GM12878 (cell line): ENCODE measurements around the gene CAPN2. TPM values are rescaled to one million over a fixed set of nuclear protein-coding genes. Genes with fewer than 3 reads are reported as not detected.

Source experiments
- ATAC-seq: fragments of 200-7000 bp; cut with Tn5 transposase; 3 replicates; pipeline ENCODE4 v1.9.1; 2020; ENCODE audit warnings: mild to moderate bottlenecking, moderate library complexity
- BruUV-seq: library from RNA; stranded (reverse); fragments of 400-500 nt; replicated peaks from 2 replicates; lab custom pipeline; 2021; lab: Mats Ljungman, UMichigan
- CTCF ChIA-PET: fragments of 300-600 bp; sonication (Branson Sonifier 250); formaldehyde crosslinking; extraction: SDS; loops from one replicate; lab custom pipeline; 2021; ENCODE audit warnings: inconsistent platforms; lab: Yijun Ruan, JAX
- POLR2A ChIA-PET: fragments of 350-600 bp; formaldehyde crosslinking; extraction: SDS; loops from one replicate; lab custom pipeline; 2021; ENCODE audit warnings: inconsistent platforms; lab: Charles Lee
- RAD21 ChIA-PET: fragments of 300-600 bp; sonication (Branson Sonifier 250); formaldehyde crosslinking; loops from one replicate; lab custom pipeline; 2023; ENCODE audit warnings: antibody characterized with exemption; ENCODE audit not compliant: unreplicated experiment; lab: Charles Lee
- SMC1A ChIA-PET: fragments of 300-600 bp; sonication (Branson Sonifier 250); formaldehyde crosslinking; loops from one replicate; lab custom pipeline; 2023; ENCODE audit not compliant: unreplicated experiment, uncharacterized antibody; lab: Charles Lee
- DNase-seq: peaks from one replicate; pipeline ENCODE4 v3.0.0-alpha.2; 2011; ENCODE audit warnings: low read depth, low spot score
- FAIRE-seq: peaks from 3 replicates; lab custom pipeline; 2011; peaks lifted over from hg19 to GRCh38; lab: Jason Lieb, UNC
- H2AFZ ChIP-seq: 2 replicates; pipeline ENCODE4 v1.6.0; 2011; ENCODE audit warnings: low read depth, low read length, control low read depth; ENCODE audit not compliant: control insufficient read depth
- H3K27ac ChIP-seq: 2 replicates; pipeline ENCODE4 v1.5.1; 2011; ENCODE audit warnings: control low read depth; ENCODE audit not compliant: control insufficient read depth, insufficient read depth
- H3K27me3 ChIP-seq, 2 experiments: replicated peaks in 1 of 2; 2 replicates each; pipeline versions ENCODE4 v1.6.0 to v1.6.1; 2011; ENCODE audit warnings: low read length in 1 of 2; ENCODE audit not compliant: control insufficient read depth in 2 of 2, insufficient read depth in 2 of 2
- H3K36me3 ChIP-seq, 2 experiments: 2 replicates each; pipeline ENCODE4 v1.5.1; 2011; ENCODE audit warnings: low read length in 1 of 2; ENCODE audit not compliant: control insufficient read depth in 2 of 2, insufficient read depth in 2 of 2
- H3K4me1 ChIP-seq: 2 replicates; pipeline ENCODE4 v1.6.1; 2011; ENCODE audit warnings: mild to moderate bottlenecking, low read length, moderate library complexity, mixed read lengths; ENCODE audit not compliant: control insufficient read depth, insufficient read depth
- H3K4me2 ChIP-seq: 2 replicates; pipeline ENCODE4 v1.6.0; 2011; ENCODE audit warnings: control low read depth; ENCODE audit not compliant: control insufficient read depth, insufficient read depth
- H3K4me3 ChIP-seq: fragments of 200-600 bp; sonication (generic); 2 replicates; pipeline ENCODE4 v1.5.1; 2016
- H3K79me2 ChIP-seq: 2 replicates; pipeline ENCODE4 v1.6.0; 2011; ENCODE audit warnings: low read length; ENCODE audit not compliant: control insufficient read depth, insufficient read depth
- H3K9ac ChIP-seq: 2 replicates; pipeline ENCODE4 v1.8.0; 2011; ENCODE audit warnings: low read length, control low read depth, mixed read lengths; ENCODE audit not compliant: control insufficient read depth, insufficient read depth
- H3K9me3 ChIP-seq: replicated peaks from 3 replicates; pipeline ENCODE4 v1.5.1; 2011; ENCODE audit warnings: mild to moderate bottlenecking, low read length; ENCODE audit not compliant: control insufficient read depth, insufficient read depth
- H4K20me1 ChIP-seq: 2 replicates; pipeline ENCODE4 v1.6.0; 2011; ENCODE audit not compliant: control insufficient read depth, insufficient read depth
- BACH1 ChIP-seq: fragments of 450-650 bp; IDR thresholded peaks from 2 replicates; pipeline ENCODE4 v1.6.1; 2017; ENCODE audit warnings: mild to moderate bottlenecking, borderline replicate concordance
- PAX8 ChIP-seq: fragments of 450-650 bp; IDR thresholded peaks from 2 replicates; pipeline ENCODE4 v1.6.1; 2017; ENCODE audit warnings: mild to moderate bottlenecking, moderate library complexity
- POLR2AphosphoS2 ChIP-seq: IDR thresholded peaks from 2 replicates; pipeline ENCODE4 v1.6.1; 2011; ENCODE audit warnings: low read depth, mild to moderate bottlenecking, low read length, improper control_type of control experiment, moderate library complexity
- RBBP5 ChIP-seq: fragments of 200-600 bp; sonication (generic); conservative IDR thresholded peaks from 2 replicates; pipeline ENCODE4 v1.6.1; 2016
- SMC3 ChIP-seq: IDR thresholded peaks from 2 replicates; pipeline ENCODE4 v1.6.1; 2011; ENCODE audit warnings: low read length, improper control_type of control experiment, borderline replicate concordance
- STAT1 ChIP-seq: fragments of 450-650 bp; conservative IDR thresholded peaks from 2 replicates; pipeline ENCODE4 v1.6.1; 2014; ENCODE audit warnings: antibody characterized with exemption, mild to moderate bottlenecking
- WGBS: methylation state at CpG from one replicate; pipeline ENCODE4 v1.1.6; 2016; ENCODE audit warnings: low lambda C conversion rate; ENCODE audit not compliant: insufficient replicate concordance, insufficient coverage; ENCODE audit errors: missing lambda C conversion rate; 5-methylcytosine and 5-hydroxymethylcytosine counted together
- in situ Hi-C: fragments of 300-500 bp; cut with MboI; formaldehyde crosslinking; loops from 9 replicates; pipeline ENCODE4 v1.14.3; 2018; ENCODE audit warnings: mixed read lengths
- intact Hi-C: fragments of 100-400 bp; cut with micrococcal nuclease; formaldehyde crosslinking; loops from one replicate; pipeline ENCODE4 v1.14.2; 2022; ENCODE audit not compliant: unreplicated experiment
- polyA plus RNA-seq, 11 experiments: library from polyadenylated mRNA; depleted of rRNA in 4 of 11; unstranded in 6 of 11; stranded (reverse) in 5 of 11; fragments of >200 nt; fragmentation: Nextera tagmentation in 4 of 11; fragmentation: Illumina TruSeq in 1 of 11; extraction: Ambion mirVana in 4 of 11; extraction: Trizol in 1 of 11; gene quantifications; 1 replicate in 1 of 11; 2 replicates in 10 of 11; pipeline versions ENCODE4 v1.2.1 to v1.2.3, GENCODE V29; 2011 to 2016; ENCODE audit warnings: inconsistent platforms in 2 of 11, missing spikeins in 2 of 11, low read depth in 1 of 11
- total RNA-seq, 4 experiments: library from RNA; depleted of rRNA in 3 of 4; stranded (reverse); fragments of >200 nt in 3 of 4; fragmentation: Illumina TruSeq in 1 of 4; extraction: Trizol in 1 of 4; gene quantifications; 2 replicates each; pipeline versions ENCODE4 v1.2.1 to v1.2.3, GENCODE V29; 2013 to 2021
- TF ChIP-seq, protein P1 (sequence below): fragments of 450-650 bp; IDR thresholded peaks from 2 replicates; pipeline ENCODE4 v1.6.1; 2018; ENCODE audit warnings: mild to moderate bottlenecking, low read depth, moderate library complexity; ENCODE audit not compliant: partially characterized antibody
- TF ChIP-seq, protein P2 (sequence below), 3 experiments: IDR thresholded peaks in 2 of 3; conservative IDR thresholded peaks in 1 of 3; 2 replicates each; pipeline ENCODE4 v1.5.1; 2011; ENCODE audit warnings: low read depth in 3 of 3, low read length in 3 of 3, mild to moderate bottlenecking in 3 of 3, control low read depth in 2 of 3, moderate library complexity in 2 of 3, inconsistent platforms in 1 of 3, mixed read lengths in 1 of 3; ENCODE audit not compliant: control insufficient read depth in 2 of 3, insufficient read depth in 1 of 3; ENCODE audit errors: extremely low read depth in 1 of 3
- TF ChIP-seq, protein P3 (sequence below): fragments of 450-650 bp; IDR thresholded peaks from 2 replicates; pipeline ENCODE4 v1.6.1; 2017; ENCODE audit warnings: mild to moderate bottlenecking, low read depth, inconsistent platforms; ENCODE audit not compliant: poor library complexity, severe bottlenecking
- TF ChIP-seq, protein P4 (sequence below): IDR thresholded peaks from 2 replicates; pipeline ENCODE4 v1.6.1; 2011; ENCODE audit warnings: low read depth, low read length, improper control_type of control experiment, borderline replicate concordance

The CAPN2 gene
- total and polyA plus RNA-seq, 10 of the 15 experiments (the other 5 are each of a cell fraction or from before 2014, with no cell fraction given) = 6.0 to 21.4 (median 16.6) TPM

DNA sequence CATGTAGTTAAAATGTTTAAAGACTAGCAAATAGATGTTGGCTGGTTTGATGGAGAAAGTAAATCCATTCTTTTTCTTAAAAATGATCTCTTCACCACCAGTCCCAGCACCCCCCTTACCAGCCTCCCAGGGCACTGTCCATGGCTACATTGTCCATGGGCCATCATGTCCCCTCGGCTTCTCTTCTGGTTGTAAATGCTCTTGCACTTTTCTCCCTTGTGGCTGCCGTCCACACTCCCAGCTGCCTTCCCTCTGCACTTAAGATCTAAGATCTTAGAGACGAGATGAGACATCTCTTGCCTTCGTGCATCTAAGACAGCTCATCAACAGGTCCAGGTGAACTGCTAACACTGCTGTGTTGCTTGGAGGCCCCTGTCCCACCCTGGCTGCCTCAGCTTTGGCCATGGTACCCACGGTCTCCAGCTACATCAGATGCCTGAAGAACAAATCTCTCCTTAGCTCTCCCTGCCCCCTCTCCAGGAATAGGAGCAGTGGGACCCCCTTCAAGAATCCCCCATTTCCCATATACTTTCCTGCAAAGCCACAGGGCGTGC, 11.1 kb downstream of the CAPN2 start (continued):
- TF ChIP-seq STAT1 = no peak

DNA sequence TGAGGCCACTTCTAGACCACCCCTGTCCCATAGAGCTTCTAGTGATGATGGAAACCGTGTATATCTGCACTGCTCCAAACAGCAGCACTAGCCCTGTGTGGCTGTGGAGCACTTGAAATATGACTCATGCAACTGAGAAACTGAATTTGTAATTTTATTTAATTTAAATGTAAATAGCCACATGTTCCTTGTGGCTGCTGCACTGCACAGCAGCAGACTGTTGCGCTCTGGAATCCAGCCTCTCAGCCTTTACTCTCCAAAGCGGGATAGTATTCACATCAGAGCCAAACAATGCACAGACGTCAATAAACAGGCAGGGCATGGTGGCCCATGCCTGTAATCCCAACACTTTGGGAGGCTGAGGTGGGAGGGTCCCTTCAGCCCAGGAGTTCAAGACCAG, 12.0 kb downstream of the CAPN2 start:
- RAD21 ChIA-PET = no interaction called here
- ATAC-seq = no peak
- no peak overlapping the region for H2AFZ ChIP-seq
- no peak overlapping the region for H3K4me2 ChIP-seq
- H3K4me1 ChIP-seq = peaks cover 24% of the 10 kb centered on the region
- H3K79me2 ChIP-seq = no peaks in the 10 kb centered on the region
- CTCF ChIA-PET = no interaction called here
- no peak overlapping the region for H3K27ac ChIP-seq
- 66% methylated on average over 4 of the region's 4 CpGs for WGBS
- no peaks in the 10 kb centered on the region for H3K9me3 ChIP-seq
- intact Hi-C loops (no loop called here), in situ Hi-C loops (no loop called here)
- H3K4me3 ChIP-seq = no peak overlapping the region
- no peak for FAIRE-seq
- H3K9ac ChIP-seq = no peak overlapping the region
- POLR2A ChIA-PET = no interaction called here
- SMC1A ChIA-PET = no interaction called here
- BruUV-seq = no TSS peak
- TF ChIP-seq, protein P1, sequence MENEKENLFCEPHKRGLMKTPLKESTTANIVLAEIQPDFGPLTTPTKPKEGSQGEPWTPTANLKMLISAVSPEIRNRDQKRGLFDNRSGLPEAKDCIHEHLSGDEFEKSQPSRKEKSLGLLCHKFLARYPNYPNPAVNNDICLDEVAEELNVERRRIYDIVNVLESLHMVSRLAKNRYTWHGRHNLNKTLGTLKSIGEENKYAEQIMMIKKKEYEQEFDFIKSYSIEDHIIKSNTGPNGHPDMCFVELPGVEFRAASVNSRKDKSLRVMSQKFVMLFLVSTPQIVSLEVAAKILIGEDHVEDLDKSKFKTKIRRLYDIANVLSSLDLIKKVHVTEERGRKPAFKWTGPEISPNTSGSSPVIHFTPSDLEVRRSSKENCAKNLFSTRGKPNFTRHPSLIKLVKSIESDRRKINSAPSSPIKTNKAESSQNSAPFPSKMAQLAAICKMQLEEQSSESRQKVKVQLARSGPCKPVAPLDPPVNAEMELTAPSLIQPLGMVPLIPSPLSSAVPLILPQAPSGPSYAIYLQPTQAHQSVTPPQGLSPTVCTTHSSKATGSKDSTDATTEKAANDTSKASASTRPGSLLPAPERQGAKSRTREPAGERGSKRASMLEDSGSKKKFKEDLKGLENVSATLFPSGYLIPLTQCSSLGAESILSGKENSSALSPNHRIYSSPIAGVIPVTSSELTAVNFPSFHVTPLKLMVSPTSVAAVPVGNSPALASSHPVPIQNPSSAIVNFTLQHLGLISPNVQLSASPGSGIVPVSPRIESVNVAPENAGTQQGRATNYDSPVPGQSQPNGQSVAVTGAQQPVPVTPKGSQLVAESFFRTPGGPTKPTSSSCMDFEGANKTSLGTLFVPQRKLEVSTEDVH = no peak
- TF ChIP-seq, protein P2, sequence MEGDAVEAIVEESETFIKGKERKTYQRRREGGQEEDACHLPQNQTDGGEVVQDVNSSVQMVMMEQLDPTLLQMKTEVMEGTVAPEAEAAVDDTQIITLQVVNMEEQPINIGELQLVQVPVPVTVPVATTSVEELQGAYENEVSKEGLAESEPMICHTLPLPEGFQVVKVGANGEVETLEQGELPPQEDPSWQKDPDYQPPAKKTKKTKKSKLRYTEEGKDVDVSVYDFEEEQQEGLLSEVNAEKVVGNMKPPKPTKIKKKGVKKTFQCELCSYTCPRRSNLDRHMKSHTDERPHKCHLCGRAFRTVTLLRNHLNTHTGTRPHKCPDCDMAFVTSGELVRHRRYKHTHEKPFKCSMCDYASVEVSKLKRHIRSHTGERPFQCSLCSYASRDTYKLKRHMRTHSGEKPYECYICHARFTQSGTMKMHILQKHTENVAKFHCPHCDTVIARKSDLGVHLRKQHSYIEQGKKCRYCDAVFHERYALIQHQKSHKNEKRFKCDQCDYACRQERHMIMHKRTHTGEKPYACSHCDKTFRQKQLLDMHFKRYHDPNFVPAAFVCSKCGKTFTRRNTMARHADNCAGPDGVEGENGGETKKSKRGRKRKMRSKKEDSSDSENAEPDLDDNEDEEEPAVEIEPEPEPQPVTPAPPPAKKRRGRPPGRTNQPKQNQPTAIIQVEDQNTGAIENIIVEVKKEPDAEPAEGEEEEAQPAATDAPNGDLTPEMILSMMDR (IDR thresholded peaks at IDR 0.05 in 2 of 3, conservative IDR thresholded peaks at IDR 0.05 in 1 of 3; ENCODE audit: control insufficient read depth in 2 of 3, extremely low read depth in 1 of 3, insufficient read depth in 1 of 3, low read depth in 3 of 3, low read length in 3 of 3) = no peak
- no peak for TF ChIP-seq SMC3
- TF ChIP-seq, protein P3, sequence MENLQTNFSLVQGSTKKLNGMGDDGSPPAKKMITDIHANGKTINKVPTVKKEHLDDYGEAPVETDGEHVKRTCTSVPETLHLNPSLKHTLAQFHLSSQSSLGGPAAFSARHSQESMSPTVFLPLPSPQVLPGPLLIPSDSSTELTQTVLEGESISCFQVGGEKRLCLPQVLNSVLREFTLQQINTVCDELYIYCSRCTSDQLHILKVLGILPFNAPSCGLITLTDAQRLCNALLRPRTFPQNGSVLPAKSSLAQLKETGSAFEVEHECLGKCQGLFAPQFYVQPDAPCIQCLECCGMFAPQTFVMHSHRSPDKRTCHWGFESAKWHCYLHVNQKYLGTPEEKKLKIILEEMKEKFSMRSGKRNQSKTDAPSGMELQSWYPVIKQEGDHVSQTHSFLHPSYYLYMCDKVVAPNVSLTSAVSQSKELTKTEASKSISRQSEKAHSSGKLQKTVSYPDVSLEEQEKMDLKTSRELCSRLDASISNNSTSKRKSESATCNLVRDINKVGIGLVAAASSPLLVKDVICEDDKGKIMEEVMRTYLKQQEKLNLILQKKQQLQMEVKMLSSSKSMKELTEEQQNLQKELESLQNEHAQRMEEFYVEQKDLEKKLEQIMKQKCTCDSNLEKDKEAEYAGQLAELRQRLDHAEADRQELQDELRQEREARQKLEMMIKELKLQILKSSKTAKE = no peak
- no peak for TF ChIP-seq PAX8
- TF ChIP-seq, protein P4, sequence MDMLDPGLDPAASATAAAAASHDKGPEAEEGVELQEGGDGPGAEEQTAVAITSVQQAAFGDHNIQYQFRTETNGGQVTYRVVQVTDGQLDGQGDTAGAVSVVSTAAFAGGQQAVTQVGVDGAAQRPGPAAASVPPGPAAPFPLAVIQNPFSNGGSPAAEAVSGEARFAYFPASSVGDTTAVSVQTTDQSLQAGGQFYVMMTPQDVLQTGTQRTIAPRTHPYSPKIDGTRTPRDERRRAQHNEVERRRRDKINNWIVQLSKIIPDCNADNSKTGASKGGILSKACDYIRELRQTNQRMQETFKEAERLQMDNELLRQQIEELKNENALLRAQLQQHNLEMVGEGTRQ = no peak
- TF ChIP-seq POLR2AphosphoS2 = no peak
- TF ChIP-seq RBBP5 = no peak
- TF ChIP-seq BACH1 = no peak
- H4K20me1 ChIP-seq = no peaks in the 10 kb centered on the region
- no peaks in the 10 kb centered on the region for H3K36me3 ChIP-seq
- no peaks in the 10 kb centered on the region for H3K27me3 ChIP-seq
- DNase-seq = no peak
